H9 (cell line): Measurements from ENCODE around the gene ITGA2. TPM values are rescaled to one million over a fixed set of nuclear protein-coding genes. Genes with fewer than 3 reads are reported as not detected.

Source experiments
- DNase-seq: peaks from one replicate; pipeline ENCODE4 v3.0.0-alpha.2; 2017
- H2AFZ ChIP-seq: one replicate; pipeline ENCODE4 v1.6.1; 2013; ENCODE audit warnings: mild to moderate bottlenecking, low read length, control low read depth, moderate library complexity
- H2AK5ac ChIP-seq: 2 replicates; pipeline ENCODE4 v1.6.1; 2013; ENCODE audit warnings: low read length, control low read depth, mixed read lengths; ENCODE audit not compliant: insufficient read length
- H2BK120ac ChIP-seq: one replicate; pipeline ENCODE4 v1.6.1; 2013; ENCODE audit warnings: low read depth, mild to moderate bottlenecking, low read length, control low read depth, inconsistent platforms; ENCODE audit not compliant: poor library complexity, severe bottlenecking
- H2BK12ac ChIP-seq: 2 replicates; pipeline ENCODE4 v1.6.1; 2013; ENCODE audit warnings: low read length, control low read depth, mixed read lengths, low read depth; ENCODE audit not compliant: insufficient read length
- H2BK15ac ChIP-seq: 2 replicates; pipeline ENCODE4 v1.6.1; 2013; ENCODE audit warnings: low read depth, low read length, control low read depth
- H2BK20ac ChIP-seq: one replicate; pipeline ENCODE4 v1.6.1; 2013; ENCODE audit warnings: low read depth, mild to moderate bottlenecking, low read length, control low read depth, inconsistent platforms; ENCODE audit not compliant: poor library complexity, severe bottlenecking
- H2BK5ac ChIP-seq: 2 replicates; pipeline ENCODE4 v1.6.1; 2013; ENCODE audit warnings: low read length, control low read depth, mixed read lengths; ENCODE audit not compliant: insufficient read length
- H3K14ac ChIP-seq: 2 replicates; pipeline ENCODE4 v1.6.1; 2013; ENCODE audit warnings: low read length, control low read depth; ENCODE audit not compliant: insufficient read depth
- H3K18ac ChIP-seq: 2 replicates; pipeline ENCODE4 v1.6.1; 2013; ENCODE audit warnings: low read depth, mild to moderate bottlenecking, mixed read lengths, low read length, control low read depth; ENCODE audit not compliant: insufficient read length
- H3K23ac ChIP-seq: 2 replicates; pipeline ENCODE4 v1.6.1; 2013; ENCODE audit warnings: low read length, control low read depth, mixed read lengths, low read depth; ENCODE audit not compliant: insufficient read length
- H3K23me2 ChIP-seq: 2 replicates; pipeline ENCODE4 v1.6.1; 2013; ENCODE audit warnings: low read depth, mild to moderate bottlenecking, mixed read lengths, low read length, control low read depth; ENCODE audit not compliant: insufficient read length, poor library complexity, severe bottlenecking
- H3K27ac ChIP-seq: 2 replicates; pipeline ENCODE4 v1.5.1; 2013; ENCODE audit warnings: low read length, control low read depth, mixed read lengths, low read depth; ENCODE audit not compliant: insufficient read length
- H3K27me3 ChIP-seq: 2 replicates; pipeline ENCODE4 v1.6.1; 2013; ENCODE audit warnings: low read length, control low read depth, inconsistent platforms; ENCODE audit not compliant: insufficient read depth
- H3K4ac ChIP-seq: 2 replicates; pipeline ENCODE4 v1.6.1; 2013; ENCODE audit warnings: low read depth, mild to moderate bottlenecking, control low read depth, inconsistent platforms, low read length, moderate library complexity
- H3K4me1 ChIP-seq: 2 replicates; pipeline ENCODE4 v1.6.1; 2013; ENCODE audit warnings: low read length, control low read depth, inconsistent platforms; ENCODE audit not compliant: insufficient read depth
- H3K4me2 ChIP-seq: 2 replicates; pipeline ENCODE4 v1.6.1; 2013; ENCODE audit warnings: low read length, control low read depth, mixed read lengths; ENCODE audit not compliant: insufficient read length, insufficient read depth
- H3K56ac ChIP-seq: 2 replicates; pipeline ENCODE4 v1.6.1; 2013; ENCODE audit warnings: low read depth, mild to moderate bottlenecking, mixed read lengths, low read length, control low read depth; ENCODE audit not compliant: insufficient read length
- H3K79me1 ChIP-seq: 2 replicates; pipeline ENCODE4 v1.6.1; 2013; ENCODE audit warnings: low read depth, mild to moderate bottlenecking, moderate library complexity, low read length, control low read depth, inconsistent platforms; ENCODE audit not compliant: insufficient read depth, poor library complexity, severe bottlenecking
- H3K79me2 ChIP-seq: 2 replicates; pipeline ENCODE4 v1.6.1; 2013; ENCODE audit warnings: low read length, control low read depth, inconsistent platforms; ENCODE audit not compliant: insufficient read depth
- H3K9ac ChIP-seq: 2 replicates; pipeline ENCODE4 v1.6.1; 2013; ENCODE audit warnings: low read length, control low read depth, mixed read lengths; ENCODE audit not compliant: insufficient read length; ENCODE audit errors: extremely low read depth
- H3K9me3 ChIP-seq: one replicate; pipeline ENCODE4 v1.6.1; 2013; ENCODE audit warnings: low read depth, low read length, inconsistent platforms; ENCODE audit not compliant: control insufficient read depth
- H3T11ph ChIP-seq: one replicate; pipeline ENCODE4 v1.6.1; 2013; ENCODE audit warnings: mild to moderate bottlenecking, low read length, control low read depth, inconsistent platforms
- H4K20me1 ChIP-seq: one replicate; pipeline ENCODE4 v1.6.1; 2013; ENCODE audit not compliant: control insufficient read depth, insufficient read length, insufficient read depth
- H4K5ac ChIP-seq: 2 replicates; pipeline ENCODE4 v1.6.1; 2013; ENCODE audit warnings: low read depth, mild to moderate bottlenecking, mixed read lengths, low read length, control low read depth; ENCODE audit not compliant: insufficient read length
- H4K8ac ChIP-seq: replicated peaks from 2 replicates; pipeline ENCODE4 v1.6.1; 2013; ENCODE audit warnings: low read length, control low read depth, mixed read lengths, low read depth; ENCODE audit not compliant: insufficient read length
- H4K91ac ChIP-seq: 2 replicates; pipeline ENCODE4 v1.6.1; 2013; ENCODE audit warnings: low read depth, mild to moderate bottlenecking, moderate library complexity, mixed read lengths, low read length, control low read depth; ENCODE audit not compliant: insufficient read length
- H3K27ac Mint-ChIP-seq, 3 experiments: 2 replicates in 2 of 3; 3 replicates in 1 of 3; pipeline ENCODE4 v1.8.0; 2020 to 2021; ENCODE audit warnings: mixed read lengths in 3 of 3, mild to moderate bottlenecking in 1 of 3, moderate library complexity in 1 of 3
- H3K27me3 Mint-ChIP-seq: 2 replicates; pipeline ENCODE4 v1.8.0; 2021; ENCODE audit warnings: low read depth, mild to moderate bottlenecking, moderate library complexity, mixed read lengths
- H3K36me3 Mint-ChIP-seq, 3 experiments: 2 replicates in 2 of 3; 3 replicates in 1 of 3; pipeline ENCODE4 v1.8.0; 2020 to 2021; ENCODE audit warnings: low read depth in 3 of 3, mixed read lengths in 3 of 3; ENCODE audit not compliant: insufficient read depth in 1 of 3
- H3K4me1 Mint-ChIP-seq, 2 experiments: 2 replicates each; pipeline ENCODE4 v1.8.0; 2020; ENCODE audit warnings: mixed read lengths in 2 of 2
- H3K4me3 Mint-ChIP-seq, 2 experiments: 2 replicates in 1 of 2; 3 replicates in 1 of 2; pipeline ENCODE4 v1.8.0; 2020 to 2021; ENCODE audit warnings: mild to moderate bottlenecking in 2 of 2, mixed read lengths in 2 of 2, moderate library complexity in 1 of 2
- H3K9me3 Mint-ChIP-seq, 2 experiments: 2 replicates in 1 of 2; 3 replicates in 1 of 2; pipeline ENCODE4 v1.8.0; 2020; ENCODE audit warnings: mild to moderate bottlenecking in 2 of 2, mixed read lengths in 2 of 2, moderate library complexity in 1 of 2
- CTCF ChIP-seq: fragments of 200-600 bp; sonication (generic); conservative IDR thresholded peaks from 3 replicates; pipeline ENCODE4 v1.8.0; 2021; ENCODE audit warnings: antibody characterized with exemption, mild to moderate bottlenecking
- WGBS: extraction: QIAGEN DNeasy Blood & Tissue Kit; methylation state at CpG from one replicate; pipeline ENCODE4 v1.1.7; 2013; ENCODE audit warnings: missing lambda C conversion rate, low lambda C conversion rate, mixed read lengths; ENCODE audit not compliant: insufficient read length; ENCODE audit errors: extremely low coverage; 5-methylcytosine and 5-hydroxymethylcytosine counted together
- total RNA-seq: library from RNA; stranded (reverse); gene quantifications from 2 replicates; pipeline ENCODE4 v1.2.1, GENCODE V29; 2021

Gene ITGA2
- total RNA-seq, 1 experiment from 2014 or later, result 3.0 TPM

- no peaks in the 10 kb centered on the region for H3K4me1 ChIP-seq
- Mint-ChIP-seq H3K36me3 (no peaks in the 10 kb centered on the region), H3K27me3 (no peaks in the 10 kb centered on the region), H3K9me3 (no peaks in the 10 kb centered on the region), H3K27ac (no peak overlapping the region), H3K4me1 (peaks cover 0 to 7% of the 10 kb centered on the region in 2 experiments; a peak in 2 of 4 replicates), H3K4me3 (no peak overlapping the region)
- H2AK5ac ChIP-seq, result no peak overlapping the region
- H3K56ac ChIP-seq, result no peak overlapping the region
- no peak overlapping the region for H2BK120ac ChIP-seq
- H3T11ph ChIP-seq, result no peak overlapping the region
- H4K5ac ChIP-seq, result no peak overlapping the region
- DNase-seq, result no peak
- no peak overlapping the region for H2AFZ ChIP-seq
- H3K27me3 ChIP-seq, result no peaks in the 10 kb centered on the region
- H3K27ac ChIP-seq, result no peak overlapping the region
- no peak overlapping the region for H4K8ac ChIP-seq
- H3K79me2 ChIP-seq, result no peaks in the 10 kb centered on the region; the same call in 1 of the 2 replicates
- no peak overlapping the region for H2BK15ac ChIP-seq
- no peak overlapping the region for H3K4me2 ChIP-seq
- H2BK12ac ChIP-seq, result no peak overlapping the region
- no peak overlapping the region for H3K14ac ChIP-seq
- no peak overlapping the region for H2BK20ac ChIP-seq
- H3K18ac ChIP-seq, result no peak overlapping the region
- H3K4ac ChIP-seq, result no peak overlapping the region
- no peak overlapping the region for H4K91ac ChIP-seq
- no peak overlapping the region for H2BK5ac ChIP-seq
- WGBS, result no CpG with 5 or more reads among the region's 5 CpGs
- no peak for TF ChIP-seq CTCF
- no peaks in the 10 kb centered on the region for H4K20me1 ChIP-seq
- no peaks in the 10 kb centered on the region for H3K79me1 ChIP-seq
- no peaks in the 10 kb centered on the region for H3K9me3 ChIP-seq
- H3K9ac ChIP-seq, result no peak overlapping the region
- no peak overlapping the region for H3K23ac ChIP-seq
- no peaks in the 10 kb centered on the region for H3K23me2 ChIP-seq
These were observed 129.7 kb downstream of the ITGA2 start for GRCh38 chr5:53118879-53119278.
